ENCODE results near the gene KRTAP5-8.
"Not testable (repeated sequence)": the region's sequence is repeated elsewhere in the genome, so short reads cannot be mapped to it uniquely, and the experiment has no call there.

Gene KRTAP5-8, protein sequence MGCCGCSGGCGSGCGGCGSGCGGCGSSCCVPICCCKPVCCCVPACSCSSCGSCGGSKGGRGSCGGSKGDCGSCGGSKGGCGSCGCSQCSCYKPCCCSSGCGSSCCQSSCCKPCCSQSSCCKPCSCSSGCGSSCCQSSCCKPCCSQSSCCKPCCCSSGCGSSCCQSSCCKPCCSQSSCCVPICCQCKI

DNA sequence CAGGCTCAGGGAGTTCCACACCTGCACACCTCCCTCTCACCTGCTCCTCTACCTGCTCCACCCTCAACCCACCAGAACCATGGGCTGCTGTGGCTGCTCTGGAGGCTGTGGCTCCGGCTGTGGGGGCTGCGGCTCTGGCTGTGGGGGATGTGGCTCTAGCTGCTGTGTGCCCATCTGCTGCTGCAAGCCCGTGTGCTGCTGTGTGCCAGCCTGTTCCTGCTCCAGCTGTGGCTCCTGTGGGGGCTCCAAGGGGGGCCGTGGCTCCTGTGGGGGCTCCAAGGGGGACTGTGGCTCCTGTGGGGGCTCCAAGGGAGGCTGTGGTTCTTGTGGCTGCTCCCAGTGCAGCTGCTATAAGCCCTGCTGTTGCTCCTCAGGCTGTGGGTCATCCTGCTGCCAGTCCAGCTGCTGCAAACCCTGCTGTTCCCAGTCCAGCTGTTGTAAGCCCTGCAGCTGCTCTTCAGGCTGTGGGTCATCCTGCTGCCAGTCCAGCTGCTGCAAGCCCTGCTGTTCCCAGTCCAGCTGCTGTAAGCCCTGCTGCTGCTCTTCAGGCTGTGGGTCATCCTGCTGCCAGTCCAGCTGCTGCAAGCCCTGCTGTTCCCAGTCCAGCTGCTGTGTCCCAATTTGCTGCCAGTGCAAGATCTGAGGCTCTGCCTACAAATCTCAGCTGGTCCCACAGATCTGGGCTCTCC lies at the start of gene KRTAP5-8:
Gene KRTAP5-8, plus strand, starts transcription at position 49 of the 689 bp plus-strand sequence. Its CDS starts 31 bp downstream, at position 80.
- not testable (repeated sequence) for H3K9ac ChIP-seq; H2AFZ ChIP-seq; H3K9me3 ChIP-seq (ENCODE audit: control insufficient read depth, low read length); H3K4me3 ChIP-seq (ENCODE audit: low read depth, low read length); H3K27ac ChIP-seq; H3K27me3 ChIP-seq (ENCODE audit: control insufficient read depth, insufficient read depth, low read length); H3K4me2 ChIP-seq (ENCODE audit: low read length); H3K36me3 ChIP-seq (ENCODE audit: control insufficient read depth, insufficient read depth, low read length); H3K4me1 ChIP-seq; H3K79me2 ChIP-seq

DNA sequence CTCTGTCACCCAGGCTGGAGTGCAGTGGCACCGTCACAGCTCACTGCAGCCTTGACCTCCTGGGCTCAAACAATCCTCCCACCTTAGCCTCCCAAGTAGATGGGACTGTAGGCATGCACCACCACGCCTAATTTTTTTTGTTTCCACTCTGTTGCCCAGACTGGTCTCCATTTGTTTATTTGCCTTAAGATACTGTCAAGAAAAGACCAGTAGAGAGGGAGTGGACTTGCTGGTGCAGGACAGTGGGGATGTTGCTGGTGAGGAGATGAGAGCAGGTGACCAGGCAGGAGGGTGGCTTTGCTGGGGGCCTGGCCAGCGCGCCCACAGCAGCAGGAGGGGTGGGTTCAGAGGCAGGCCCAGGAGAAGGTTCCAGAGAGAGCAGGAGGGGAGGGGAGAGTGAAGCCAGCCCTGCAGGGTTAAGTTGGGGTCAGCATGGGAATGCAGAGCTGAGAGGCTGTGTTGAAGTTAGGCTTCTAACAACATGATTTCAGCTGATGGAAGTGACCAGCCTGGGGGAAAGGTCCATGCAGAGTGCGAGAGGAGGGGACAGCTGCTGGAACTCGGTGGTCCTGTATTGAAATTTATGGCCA lies 49.0 kb upstream of the KRTAP5-8 start:
- Histone ChIP-seq H3K4me3 (ENCODE audit: low read depth, low read length) (no peak overlapping the region), H3K9ac (no peak overlapping the region), H3K4me1 (no peaks in the 10 kb centered on the region), H3K4me2 (ENCODE audit: low read length) (no peak overlapping the region), H3K79me2 (no peaks in the 10 kb centered on the region), H3K27me3 (ENCODE audit: control insufficient read depth, insufficient read depth, low read length) (no peaks in the 10 kb centered on the region), H3K36me3 (ENCODE audit: control insufficient read depth, insufficient read depth, low read length) (no peaks in the 10 kb centered on the region), H3K9me3 (ENCODE audit: control insufficient read depth, low read length) (no peaks in the 10 kb centered on the region), H3K27ac (no peak overlapping the region), H2AFZ (no peak overlapping the region)
- TF ChIP-seq, protein P1, sequence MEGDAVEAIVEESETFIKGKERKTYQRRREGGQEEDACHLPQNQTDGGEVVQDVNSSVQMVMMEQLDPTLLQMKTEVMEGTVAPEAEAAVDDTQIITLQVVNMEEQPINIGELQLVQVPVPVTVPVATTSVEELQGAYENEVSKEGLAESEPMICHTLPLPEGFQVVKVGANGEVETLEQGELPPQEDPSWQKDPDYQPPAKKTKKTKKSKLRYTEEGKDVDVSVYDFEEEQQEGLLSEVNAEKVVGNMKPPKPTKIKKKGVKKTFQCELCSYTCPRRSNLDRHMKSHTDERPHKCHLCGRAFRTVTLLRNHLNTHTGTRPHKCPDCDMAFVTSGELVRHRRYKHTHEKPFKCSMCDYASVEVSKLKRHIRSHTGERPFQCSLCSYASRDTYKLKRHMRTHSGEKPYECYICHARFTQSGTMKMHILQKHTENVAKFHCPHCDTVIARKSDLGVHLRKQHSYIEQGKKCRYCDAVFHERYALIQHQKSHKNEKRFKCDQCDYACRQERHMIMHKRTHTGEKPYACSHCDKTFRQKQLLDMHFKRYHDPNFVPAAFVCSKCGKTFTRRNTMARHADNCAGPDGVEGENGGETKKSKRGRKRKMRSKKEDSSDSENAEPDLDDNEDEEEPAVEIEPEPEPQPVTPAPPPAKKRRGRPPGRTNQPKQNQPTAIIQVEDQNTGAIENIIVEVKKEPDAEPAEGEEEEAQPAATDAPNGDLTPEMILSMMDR (IDR thresholded peaks at IDR 0.05), result no peak

DNA sequence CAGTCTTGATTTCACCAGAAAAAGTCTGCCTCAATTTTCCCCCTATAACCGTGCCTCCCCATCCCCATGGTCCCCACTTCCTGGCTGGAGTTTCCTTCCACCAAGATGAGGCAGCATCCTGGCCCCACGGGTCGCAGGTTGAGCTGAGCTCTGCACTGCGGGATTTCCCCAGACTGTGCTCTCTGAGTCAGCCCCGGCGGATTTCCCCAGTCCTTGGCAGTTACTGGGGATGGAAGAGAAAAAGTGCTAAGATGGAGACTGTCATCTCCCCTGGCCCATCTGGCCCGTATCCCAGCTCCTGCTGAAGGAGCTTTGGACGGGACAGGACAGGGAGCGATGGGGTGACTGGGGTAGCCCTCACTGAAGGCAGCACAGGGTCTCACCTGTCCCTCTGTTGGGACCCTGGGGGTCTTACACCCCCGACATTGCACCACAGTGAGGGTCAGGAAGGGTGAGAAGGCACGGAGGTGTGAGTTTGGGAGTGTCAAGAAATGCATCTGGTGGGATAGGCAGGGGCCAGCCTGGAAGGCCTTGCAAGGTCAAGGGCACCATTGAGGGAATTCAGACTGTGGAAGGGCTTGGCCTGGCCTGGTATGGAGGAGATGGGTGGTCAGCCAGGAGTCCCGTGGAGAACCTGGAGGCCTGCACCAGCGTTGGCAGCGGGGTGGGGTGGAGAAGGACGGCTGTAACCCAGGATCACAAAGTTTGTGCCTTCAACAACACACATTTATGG lies 48.3 kb upstream of the KRTAP5-8 start:
- H2AFZ ChIP-seq, result no peak overlapping the region
- no peak overlapping the region for H3K9ac ChIP-seq
- no peak overlapping the region for H3K4me2 ChIP-seq (ENCODE audit: low read length)
- no peak overlapping the region for H3K4me3 ChIP-seq (ENCODE audit: low read depth, low read length)
- H3K4me1 ChIP-seq, result no peaks in the 10 kb centered on the region
- TF ChIP-seq, protein P1 (IDR thresholded peaks at IDR 0.05), result no peak
- H3K9me3 ChIP-seq (ENCODE audit: control insufficient read depth, low read length), result no peaks in the 10 kb centered on the region
- no peaks in the 10 kb centered on the region for H3K27me3 ChIP-seq (ENCODE audit: control insufficient read depth, insufficient read depth, low read length)
- H3K79me2 ChIP-seq, result no peaks in the 10 kb centered on the region
- no peaks in the 10 kb centered on the region for H3K36me3 ChIP-seq (ENCODE audit: control insufficient read depth, insufficient read depth, low read length)
- H3K27ac ChIP-seq, result no peak overlapping the region

DNA sequence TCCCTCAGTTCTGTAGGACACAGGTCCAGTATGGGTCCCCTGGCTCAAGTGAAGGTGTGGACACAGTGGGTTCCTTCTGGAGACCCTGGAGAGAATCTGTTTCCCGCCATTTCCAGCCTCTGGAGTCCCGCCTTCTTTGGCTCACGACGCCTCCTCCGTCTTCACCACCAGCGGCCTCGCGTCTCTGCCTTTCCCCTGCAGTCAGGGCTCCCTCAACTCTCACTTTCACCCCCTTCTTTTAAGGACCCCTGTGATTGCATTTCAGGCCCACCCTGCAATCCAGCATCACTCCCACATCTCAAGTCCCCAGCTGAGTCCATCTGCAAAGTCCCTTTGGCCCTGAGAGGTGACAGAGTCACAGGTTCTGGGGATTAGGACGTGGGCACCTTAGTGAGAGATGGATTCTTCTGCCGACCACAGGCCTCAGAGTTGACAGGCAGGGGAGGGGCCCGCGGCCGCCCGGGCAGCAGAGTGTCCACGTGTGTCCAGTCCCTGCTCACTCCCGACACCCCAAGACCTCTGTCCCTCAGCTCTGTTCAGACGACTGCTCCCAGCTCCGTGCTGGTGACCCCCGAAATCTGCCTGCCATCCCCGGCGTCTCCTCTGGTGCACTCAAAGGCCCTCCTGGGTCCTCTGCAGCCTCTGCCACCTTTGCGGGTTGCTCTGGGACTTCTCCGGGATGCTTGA lies 47.6 kb upstream of the KRTAP5-8 start:
- Histone ChIP-seq H3K4me3 (ENCODE audit: low read depth, low read length) (no peak overlapping the region), H3K9me3 (ENCODE audit: control insufficient read depth, low read length) (no peaks in the 10 kb centered on the region)

More for the DNA sequence above, 47.6 kb upstream of the KRTAP5-8 start:
- Histone ChIP-seq H3K4me2 (ENCODE audit: low read length) (no peak overlapping the region), H3K27me3 (ENCODE audit: control insufficient read depth, insufficient read depth, low read length) (no peaks in the 10 kb centered on the region), H2AFZ (no peak overlapping the region), H3K4me1 (no peaks in the 10 kb centered on the region), H3K79me2 (no peaks in the 10 kb centered on the region), H3K27ac (no peak overlapping the region), H3K36me3 (ENCODE audit: control insufficient read depth, insufficient read depth, low read length) (no peaks in the 10 kb centered on the region), H3K9ac (no peak overlapping the region)
- TF ChIP-seq, protein P1 (IDR thresholded peaks at IDR 0.05), result no peak

Measured in parathyroid adenoma (tissue), 2 donors.